Endodermal cell (in vitro differentiated cells): ENCODE measurements around the gene COL23A1. TPM values are rescaled to one million over a fixed set of nuclear protein-coding genes. Genes with fewer than 3 reads are reported as not detected.

Source experiments
- DNase-seq: peaks from one replicate; pipeline ENCODE4 v3.0.0-alpha.2; 2017
- H3K27ac ChIP-seq: 2 replicates; pipeline ENCODE4 v1.5.1; 2013; ENCODE audit warnings: mild to moderate bottlenecking, low read depth, low read length, moderate library complexity
- H3K27me3 ChIP-seq: 2 replicates; pipeline ENCODE4 v1.6.1; 2013; ENCODE audit warnings: mild to moderate bottlenecking, low read length, moderate library complexity; ENCODE audit not compliant: insufficient read depth, control insufficient read depth, poor library complexity, severe bottlenecking
- H3K36me3 ChIP-seq: 2 replicates; pipeline ENCODE4 v1.7.0; 2013; ENCODE audit warnings: mild to moderate bottlenecking, low read length, moderate library complexity; ENCODE audit not compliant: control insufficient read depth, insufficient read depth
- H3K4me1 ChIP-seq: one replicate; pipeline ENCODE4 v1.7.0; 2013; ENCODE audit warnings: low read length; ENCODE audit not compliant: control insufficient read depth, insufficient read depth
- H3K4me3 ChIP-seq: 2 replicates; pipeline ENCODE4 v1.5.1; 2013; ENCODE audit warnings: mild to moderate bottlenecking, low read length, moderate library complexity
- H3K9ac ChIP-seq: 2 replicates; pipeline ENCODE4 v1.6.1; 2013; ENCODE audit warnings: mild to moderate bottlenecking, low read length, moderate library complexity; ENCODE audit not compliant: poor library complexity, severe bottlenecking; ENCODE audit errors: extremely low read depth
- H3K9me3 ChIP-seq: 2 replicates; pipeline ENCODE4 v1.6.1; 2013; ENCODE audit warnings: mild to moderate bottlenecking, low read length, moderate library complexity; ENCODE audit not compliant: control insufficient read depth
- H3K27ac Mint-ChIP-seq: 2 replicates; pipeline ENCODE4 v1.8.0; 2020; ENCODE audit warnings: mixed read lengths
- H3K27me3 Mint-ChIP-seq: 2 replicates; pipeline ENCODE4 v1.8.0; 2021; ENCODE audit warnings: mild to moderate bottlenecking, mixed read lengths; ENCODE audit not compliant: insufficient read depth
- H3K36me3 Mint-ChIP-seq: 2 replicates; pipeline ENCODE4 v1.8.0; 2020; ENCODE audit warnings: low read depth, mixed read lengths
- H3K4me1 Mint-ChIP-seq: 2 replicates; pipeline ENCODE4 v1.8.0; 2020; ENCODE audit warnings: mixed read lengths
- H3K4me3 Mint-ChIP-seq: 2 replicates; pipeline ENCODE4 v1.8.0; 2020; ENCODE audit warnings: mild to moderate bottlenecking, moderate library complexity, mixed read lengths
- H3K9me3 Mint-ChIP-seq: 2 replicates; pipeline ENCODE4 v1.8.0; 2020; ENCODE audit warnings: mild to moderate bottlenecking, mixed read lengths
- CTCF ChIP-seq: fragments of 200-600 bp; sonication (generic); conservative IDR thresholded peaks from 2 replicates; pipeline ENCODE4 v1.5.0; 2021; ENCODE audit warnings: antibody characterized with exemption, mild to moderate bottlenecking
- WGBS, 2 experiments: methylation state at CpG; one replicate each; pipeline versions ENCODE4 v1.1.5 to v1.1.7; 2013; ENCODE audit warnings: missing lambda C conversion rate in 2 of 2, mixed read lengths in 1 of 2; ENCODE audit not compliant: insufficient coverage in 1 of 2, insufficient read length in 1 of 2; 5-methylcytosine and 5-hydroxymethylcytosine counted together
- total RNA-seq, 2 donors: library from RNA; stranded (reverse); fragmentation: NEBNext Ultra II Directional in 1 of 2; extraction: Animal tissue kit (Norgen Biotek cat#: 25700) in 1 of 2; gene quantifications; 2 replicates in 1 of 2; 3 replicates in 1 of 2; pipeline ENCODE4 v1.2.1, GENCODE V29; 2021

Gene COL23A1
- total RNA-seq, 2 donors from 2014 or later = 50.2 to 71.3 TPM

- DNase-seq = no peak
- 92% methylated on average over 18 of the region's 18 CpGs for WGBS, 2 experiments
- Mint-ChIP-seq H3K4me3 (no peak overlapping the region), H3K9me3 (no peaks in the 10 kb centered on the region), H3K4me1 (peaks cover 8% of the 10 kb centered on the region), H3K36me3 (no peaks in the 10 kb centered on the region), H3K27ac (peak overlapping the region; percentile 5), H3K27me3 (no peaks in the 10 kb centered on the region)
- H3K27ac ChIP-seq = no peak overlapping the region
- no peak for TF ChIP-seq CTCF
- no peak overlapping the region for H3K9ac ChIP-seq
- H3K9me3 ChIP-seq = no peaks in the 10 kb centered on the region
- no peaks in the 10 kb centered on the region for H3K27me3 ChIP-seq
- no peaks in the 10 kb centered on the region for H3K4me1 ChIP-seq
- no peaks in the 10 kb centered on the region for H3K36me3 ChIP-seq
- H3K4me3 ChIP-seq = no peak overlapping the region
Observed at GRCh38 chr5:178312880-178313282, 277.3 kb downstream of the COL23A1 start.

GRCh38 chr5:178310130-178310865, 279.9 kb downstream of the COL23A1 start:
- no peak overlapping the region for H3K4me3 Mint-ChIP-seq
- no peak for TF ChIP-seq CTCF
- H3K27ac ChIP-seq = no peak overlapping the region
- no peaks in the 10 kb centered on the region for H3K36me3 ChIP-seq
- H3K27me3 Mint-ChIP-seq = no peaks in the 10 kb centered on the region
- DNase-seq = peak; percentile 46
- no peak overlapping the region for H3K9ac ChIP-seq
- H3K4me3 ChIP-seq = no peak overlapping the region
- no peaks in the 10 kb centered on the region for H3K9me3 ChIP-seq
- H3K36me3 Mint-ChIP-seq = peaks cover 6% of the 10 kb centered on the region
- WGBS, 2 experiments = 93 to 96% methylated on average over 8 to 17 of the region's 17 CpGs
- H3K9me3 Mint-ChIP-seq = no peaks in the 10 kb centered on the region
- H3K4me1 Mint-ChIP-seq = peaks cover 8% of the 10 kb centered on the region
- H3K27me3 ChIP-seq = no peaks in the 10 kb centered on the region
- H3K4me1 ChIP-seq = no peaks in the 10 kb centered on the region
- H3K27ac Mint-ChIP-seq = no peak overlapping the region

- Histone ChIP-seq H3K27ac (no peak overlapping the region), H3K9me3 (no peaks in the 10 kb centered on the region), H3K9ac (no peak overlapping the region), H3K27me3 (no peaks in the 10 kb centered on the region), H3K4me3 (no peak overlapping the region), H3K36me3 (no peaks in the 10 kb centered on the region), H3K4me1 (no peaks in the 10 kb centered on the region)
- Mint-ChIP-seq H3K27ac (no peak overlapping the region), H3K4me3 (no peak overlapping the region), H3K9me3 (no peaks in the 10 kb centered on the region), H3K36me3 (peaks cover 10% of the 10 kb centered on the region), H3K4me1 (peaks cover 8% of the 10 kb centered on the region), H3K27me3 (no peaks in the 10 kb centered on the region)
- TF ChIP-seq CTCF = no peak
- peak; percentile 38 for DNase-seq
- 79 to 83% methylated on average over 10 to 17 of the region's 18 CpGs for WGBS, 2 experiments
Observed at GRCh38 chr5:178309271-178310013, 280.8 kb downstream of the COL23A1 start.
